GM18870 (cell line): ENCODE data around the gene SAXO1.

Source experiments
- ATAC-seq: cut with Tn5 transposase; IDR thresholded peaks from one replicate; pipeline ENCODE4 v1.9.1; 2021; ENCODE audit warnings: moderate library complexity; ENCODE audit not compliant: unreplicated experiment

Gene SAXO1

DNA sequence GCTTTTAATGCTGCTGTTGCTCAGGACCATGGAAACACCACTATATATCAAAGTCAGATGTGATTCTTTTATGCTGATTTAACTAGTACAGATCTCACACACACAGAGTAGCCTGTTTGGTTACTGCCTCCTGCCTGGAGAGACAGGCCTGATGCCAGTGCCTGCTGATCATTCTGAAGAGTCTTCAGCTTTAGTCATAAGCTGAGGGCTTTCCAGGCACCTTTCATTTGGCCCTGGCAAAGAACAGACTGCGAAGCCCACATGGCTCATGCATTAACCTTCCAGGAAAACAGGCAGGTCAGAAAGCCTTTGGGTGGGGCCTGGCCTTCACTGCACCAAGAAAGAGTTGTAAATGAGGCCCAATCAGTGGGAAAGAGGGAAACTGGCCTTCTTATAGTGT is 144.7 kb downstream of the SAXO1 start:
- no peak for ATAC-seq

- ATAC-seq = no peak
Measured at GRCh38 chr9:18887546-18887945, 145.5 kb downstream of the SAXO1 start.

GRCh38 chr9:18881758-18882157 is 151.3 kb downstream of the SAXO1 start:
- no peak for ATAC-seq

- no peak for ATAC-seq
Measured at GRCh38 chr9:18877984-18878383, 155.0 kb downstream of the SAXO1 start.
